Measurements from ENCODE around the gene BCL2L15. TPM values are rescaled to one million over a fixed set of nuclear protein-coding genes. Genes with fewer than 3 reads are reported as not detected.

The BCL2L15 gene
- total and polyA plus RNA-seq, 2 donors (not counting 3 experiments of a cell fraction or from before 2014, with no cell fraction given) = 0.28 to 0.29 TPM

DNA sequence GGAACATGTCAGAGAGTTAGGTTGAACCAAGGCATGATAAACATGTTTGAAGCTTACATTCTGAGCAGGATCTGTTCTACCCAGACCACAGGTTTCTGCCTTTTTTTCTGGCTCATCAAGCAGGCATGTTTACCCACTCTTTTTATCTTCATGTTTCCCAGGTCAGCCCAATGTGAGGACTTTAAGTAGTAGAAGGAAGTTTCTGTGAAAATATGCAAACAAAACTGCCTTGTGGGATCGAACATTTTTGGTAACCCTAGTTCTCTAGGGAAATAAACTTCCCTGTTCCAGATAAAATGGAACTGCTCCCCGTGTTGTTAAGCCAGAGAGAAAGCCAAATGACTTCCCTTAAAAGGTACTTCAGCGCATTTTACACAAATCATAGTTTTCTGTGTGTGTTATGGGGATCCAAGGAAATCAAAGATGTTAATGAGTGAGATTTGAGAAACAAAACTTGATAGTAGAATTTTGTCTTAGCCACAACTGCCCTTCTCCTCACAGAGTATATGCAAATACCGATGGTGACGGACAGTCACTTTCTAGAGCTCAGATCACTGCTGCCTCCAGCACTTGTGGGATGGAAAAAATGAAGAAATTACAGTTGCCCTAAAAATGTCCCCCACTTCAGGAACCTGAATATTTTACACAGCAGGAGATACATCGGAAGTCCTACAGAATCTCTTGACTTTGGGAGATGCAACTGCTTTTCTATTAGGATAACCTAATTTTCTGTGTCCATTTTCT lies 41.0 kb upstream of the BCL2L15 start:
- H3K79me2 ChIP-seq (ENCODE audit: control insufficient read depth, insufficient read depth, low read length) = peaks cover 37% of the 10 kb centered on the region
- H2AFZ ChIP-seq (ENCODE audit: low read depth, low read length) = peak overlapping the region; percentile 62
- H3K4me1 ChIP-seq (ENCODE audit: control insufficient read depth, extremely low read depth, insufficient read depth, low read length) = peaks cover 26% of the 10 kb centered on the region
- H3K27ac ChIP-seq (ENCODE audit: insufficient read depth, low read depth, low read length) = peak overlapping the region; percentile 89
- intact Hi-C loops (cut with micrococcal nuclease) (loop anchor here (2.0 kb wide), 1 partner anchor 170 kb away; the partner anchor contains the start of gene PHTF1), dilution Hi-C loops (cut with MboI; ENCODE audit: extremely low pct_ligation_motif_present, low sequenced_read_pairs) (no loop called here)
- POLR2A ChIA-PET = interaction anchor here (0.6 to 2.1 kb wide), 2 partner anchors 24 to 572 kb away, joined by 4 to 8 read pairs; partner anchors contain the start of genes AP4B1 and DCLRE1B
- CTCF ChIA-PET = interaction anchor here (0.7 to 6.8 kb wide), 10 partner anchors 8 to 116 kb away, joined by 3 to 54 read pairs (median 6); partner anchors contain the start of genes AP4B1, DCLRE1B, OLFML3 and RSBN1
- DNase-seq (ENCODE audit: low read depth, low spot score) = no peak
- peaks cover 0 to 2% of the 10 kb centered on the region in 2 experiments for H3K27me3 ChIP-seq (ENCODE audit: control insufficient read depth in 2 of 2, insufficient read depth in 2 of 2, low read length in 2 of 2)
- peak overlapping the region; percentile 63 to 73 (median 65) for H3K4me3 ChIP-seq (replicated peaks in 1 of 3; ENCODE audit: insufficient read depth in 1 of 3, low read depth in 1 of 3, low read length in 3 of 3)
- H3K36me3 ChIP-seq (ENCODE audit: control insufficient read depth in 2 of 2, extremely low read depth in 1 of 2, insufficient read depth in 2 of 2, low read length in 2 of 2) = no peaks in the 10 kb centered on the region
- no peaks in the 10 kb centered on the region for H3K9me1 ChIP-seq (replicated peaks; ENCODE audit: control insufficient read depth, extremely low read depth, insufficient read depth, low read length)
- no peaks in the 10 kb centered on the region for H4K20me1 ChIP-seq (replicated peaks; ENCODE audit: control insufficient read depth, extremely low read depth, insufficient read depth, low read length)
- H3K9me3 ChIP-seq (replicated peaks; ENCODE audit: control insufficient read depth, insufficient read depth, low read length) = no peaks in the 10 kb centered on the region
- TF ChIP-seq JUN (IDR thresholded peaks at IDR 0.05; ENCODE audit: borderline replicate concordance, insufficient read depth, insufficient read length, low read depth) (no peak), POLR2AphosphoS5 (IDR thresholded peaks at IDR 0.05; ENCODE audit: insufficient read depth, low read depth, low read length) (no peak), MYC (IDR thresholded peaks at IDR 0.05; ENCODE audit: low read depth, low read length) (no peak), POLR2A (IDR thresholded peaks at IDR 0.05; ENCODE audit: low read depth, low read length) (no peak), GATA2 (IDR thresholded peaks at IDR 0.05; ENCODE audit: insufficient read depth, insufficient read length, low read depth, low read length) (no peak), EZH2 (IDR thresholded peaks at IDR 0.05; ENCODE audit: borderline replicate concordance, low read depth, low read length, severe bottlenecking) (no peak), FOS (IDR thresholded peaks at IDR 0.05; ENCODE audit: borderline replicate concordance, insufficient read depth, low read length) (no peak)
- TF ChIP-seq, protein P1, sequence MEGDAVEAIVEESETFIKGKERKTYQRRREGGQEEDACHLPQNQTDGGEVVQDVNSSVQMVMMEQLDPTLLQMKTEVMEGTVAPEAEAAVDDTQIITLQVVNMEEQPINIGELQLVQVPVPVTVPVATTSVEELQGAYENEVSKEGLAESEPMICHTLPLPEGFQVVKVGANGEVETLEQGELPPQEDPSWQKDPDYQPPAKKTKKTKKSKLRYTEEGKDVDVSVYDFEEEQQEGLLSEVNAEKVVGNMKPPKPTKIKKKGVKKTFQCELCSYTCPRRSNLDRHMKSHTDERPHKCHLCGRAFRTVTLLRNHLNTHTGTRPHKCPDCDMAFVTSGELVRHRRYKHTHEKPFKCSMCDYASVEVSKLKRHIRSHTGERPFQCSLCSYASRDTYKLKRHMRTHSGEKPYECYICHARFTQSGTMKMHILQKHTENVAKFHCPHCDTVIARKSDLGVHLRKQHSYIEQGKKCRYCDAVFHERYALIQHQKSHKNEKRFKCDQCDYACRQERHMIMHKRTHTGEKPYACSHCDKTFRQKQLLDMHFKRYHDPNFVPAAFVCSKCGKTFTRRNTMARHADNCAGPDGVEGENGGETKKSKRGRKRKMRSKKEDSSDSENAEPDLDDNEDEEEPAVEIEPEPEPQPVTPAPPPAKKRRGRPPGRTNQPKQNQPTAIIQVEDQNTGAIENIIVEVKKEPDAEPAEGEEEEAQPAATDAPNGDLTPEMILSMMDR (IDR thresholded peaks at IDR 0.05; ENCODE audit: extremely low read depth in 1 of 2, insufficient read depth in 1 of 2, low read depth in 1 of 2, low read length in 2 of 2) = no peak
- TF ChIP-seq, protein P2, sequence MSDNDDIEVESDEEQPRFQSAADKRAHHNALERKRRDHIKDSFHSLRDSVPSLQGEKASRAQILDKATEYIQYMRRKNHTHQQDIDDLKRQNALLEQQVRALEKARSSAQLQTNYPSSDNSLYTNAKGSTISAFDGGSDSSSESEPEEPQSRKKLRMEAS (IDR thresholded peaks at IDR 0.05; ENCODE audit: insufficient read depth, insufficient read length) = no peak
- peak overlapping the region; percentile 83 for H3K4me2 ChIP-seq (ENCODE audit: insufficient read depth, low read length)
- BruUV-seq (replicated peaks) = no TSS peak
- H3K9ac ChIP-seq (replicated peaks; ENCODE audit: extremely low read depth, insufficient read depth, low read length) = peak overlapping the region; percentile 89
- FAIRE-seq = no peak

All from endothelial cell of umbilical vein (primary cell).